HepG2 (cell line): ENCODE measurements around the gene GUSB. TPM values are rescaled to one million over a fixed set of nuclear protein-coding genes. Genes with fewer than 3 reads are reported as not detected.

Source experiments
- ATAC-seq: fragments of 200-7000 bp; cut with Tn5 transposase; 3 replicates; pipeline ENCODE4 v1.9.1; 2020; ENCODE audit warnings: mild to moderate bottlenecking, moderate library complexity
- BruUV-seq: library from RNA; stranded (reverse); fragments of 400-500 nt; replicated peaks from 2 replicates; lab custom pipeline; 2021; lab: Mats Ljungman, UMichigan
- CTCF ChIA-PET: fragments of 300-600 bp; formaldehyde crosslinking; extraction: SDS; loops from one replicate; lab custom pipeline; 2021; ENCODE audit warnings: low total read pairs, inconsistent platforms, low intra/inter-chr PET ratio; lab: Yijun Ruan, JAX
- POLR2A ChIA-PET: fragments of 350-600 bp; sonication (Branson Sonifier 250); formaldehyde crosslinking; loops from one replicate; lab custom pipeline; 2020; ENCODE audit warnings: antibody characterized with exemption, inconsistent platforms; lab: Yijun Ruan, JAX
- DNase-seq: peaks from one replicate; pipeline ENCODE4 v3.0.0-alpha.2; 2015; ENCODE audit warnings: low spot score
- FAIRE-seq: peaks from 3 replicates; lab custom pipeline; 2011; peaks lifted over from hg19 to GRCh38; lab: Jason Lieb, UNC
- H2AFZ ChIP-seq: one replicate; pipeline ENCODE4 v1.6.1; 2011; ENCODE audit warnings: low read length, inconsistent platforms
- H3K27ac ChIP-seq: fragments of 300-600 bp; 3 replicates; pipeline ENCODE4 v1.8.0; 2011; ENCODE audit warnings: mixed run types, mild to moderate bottlenecking, mixed read lengths, low read length, inconsistent platforms; ENCODE audit not compliant: insufficient read depth; ENCODE audit errors: extremely low read length
- H3K27me3 ChIP-seq, 2 experiments: fragments of 200-600 bp in 1 of 2; 2 replicates in 1 of 2; 3 replicates in 1 of 2; pipeline versions ENCODE4 v1.6.0 to v1.8.0; 2011; ENCODE audit warnings: low read length in 2 of 2, mild to moderate bottlenecking in 2 of 2, moderate library complexity in 2 of 2, inconsistent platforms in 1 of 2; ENCODE audit not compliant: insufficient read depth in 2 of 2, control insufficient read depth in 1 of 2
- H3K36me3 ChIP-seq, 2 experiments: fragments of 200-600 bp in 1 of 2; replicated peaks in 1 of 2; 2 replicates in 1 of 2; 3 replicates in 1 of 2; pipeline versions ENCODE4 v1.5.1 to v1.8.0; 2011; ENCODE audit warnings: low read length in 2 of 2, inconsistent platforms in 1 of 2; ENCODE audit not compliant: insufficient read depth in 2 of 2, control insufficient read depth in 1 of 2
- H3K4me1 ChIP-seq: 2 replicates; pipeline ENCODE4 v1.5.1; 2012; ENCODE audit warnings: low read length, inconsistent platforms; ENCODE audit not compliant: insufficient read depth
- H3K4me2 ChIP-seq: 2 replicates; pipeline ENCODE4 v1.6.0; 2011; ENCODE audit warnings: low read depth, low read length, inconsistent platforms
- H3K4me3 ChIP-seq, 3 experiments: fragments of 200-600 bp in 1 of 3; sonication (generic), shearing (Covaris generic) in 1 of 3; replicated peaks in 1 of 3; 2 replicates each; pipeline ENCODE4 v1.5.1; 2011 to 2016; ENCODE audit warnings: low read length in 3 of 3, inconsistent platforms in 2 of 3, low read depth in 2 of 3, mild to moderate bottlenecking in 2 of 3, control low read depth in 1 of 3, mixed read lengths in 1 of 3; ENCODE audit not compliant: insufficient read depth in 1 of 3
- H3K79me2 ChIP-seq: one replicate; pipeline ENCODE4 v1.6.1; 2011; ENCODE audit warnings: low read length, inconsistent platforms; ENCODE audit not compliant: insufficient read depth
- H3K9ac ChIP-seq: 2 replicates; pipeline ENCODE4 v1.6.0; 2011; ENCODE audit warnings: mild to moderate bottlenecking, low read depth, low read length, inconsistent platforms; ENCODE audit not compliant: insufficient read depth
- H3K9me3 ChIP-seq: 2 replicates; pipeline ENCODE4 v1.5.1; 2012; ENCODE audit warnings: mild to moderate bottlenecking, low read length
- H4K20me1 ChIP-seq: 2 replicates; pipeline ENCODE4 v1.6.0; 2011; ENCODE audit warnings: inconsistent platforms, mild to moderate bottlenecking, low read length, moderate library complexity; ENCODE audit not compliant: insufficient read depth
- AFF4 ChIP-seq: sonication (generic); formaldehyde crosslinking; IDR thresholded peaks from 2 replicates; pipeline ENCODE4 v1.4.0; 2020; ENCODE audit warnings: missing genetic modification reagents
- MAF1 ChIP-seq: sonication (generic); formaldehyde crosslinking; IDR thresholded peaks from 2 replicates; pipeline ENCODE4 v1.5.0; 2020; ENCODE audit warnings: missing genetic modification reagents, borderline replicate concordance
- PCBP1 ChIP-seq: fragments of 200-400 bp; formaldehyde crosslinking; IDR thresholded peaks from 2 replicates; pipeline ENCODE4 v1.6.1; 2017; ENCODE audit warnings: mild to moderate bottlenecking, low read depth, low read length, borderline replicate concordance
- SIX1 ChIP-seq: sonication (generic); formaldehyde crosslinking; IDR thresholded peaks from 2 replicates; pipeline ENCODE4 v1.4.0; 2020; ENCODE audit warnings: missing genetic modification reagents, borderline replicate concordance
- SSRP1 ChIP-seq: IDR thresholded peaks from 2 replicates; pipeline ENCODE4 v1.6.1; 2016; ENCODE audit warnings: control low read depth
- ZNF121 ChIP-seq: sonication (generic); formaldehyde crosslinking; IDR thresholded peaks from 2 replicates; pipeline ENCODE4 v1.5.0; 2020; ENCODE audit warnings: mild to moderate bottlenecking, missing genetic modification reagents
- WGBS: methylation state at CpG from one replicate; pipeline ENCODE4 v1.1.6; 2017; ENCODE audit warnings: low lambda C conversion rate; 5-methylcytosine and 5-hydroxymethylcytosine counted together
- in situ Hi-C: cut with HindIII; loops from 2 replicates; pipeline ENCODE4 v1.10.0; 2017; ENCODE audit warnings: low pct_unique_long_range_greater_than_20kb; ENCODE audit not compliant: extremely low pct_ligation_motif_present
- intact Hi-C: fragments of 100-400 bp; cut with micrococcal nuclease; formaldehyde crosslinking; loops from one replicate; pipeline ENCODE4 v1.10.0; 2022; ENCODE audit not compliant: unreplicated experiment
- polyA plus RNA-seq, 8 experiments: library from polyadenylated mRNA; depleted of rRNA in 3 of 8; stranded (reverse) in 7 of 8; unstranded in 1 of 8; fragments of >200 nt; fragmentation: Illumina TruSeq in 4 of 8; extraction: Trizol in 4 of 8; gene quantifications; 2 replicates each; pipeline versions ENCODE4 v1.2.1 to v1.2.3, GENCODE V29; 2011 to 2016; ENCODE audit warnings: low read depth in 4 of 8, missing spikeins in 1 of 8, mixed read lengths in 1 of 8; ENCODE audit not compliant: insufficient read depth in 1 of 8
- total RNA-seq, 5 experiments: library from RNA; depleted of rRNA; stranded (reverse); fragments of >200 nt; fragmentation: Illumina TruSeq; extraction: Trizol; gene quantifications; 2 replicates each; pipeline ENCODE4 v1.2.3, GENCODE V29; 2016; ENCODE audit warnings: low read depth in 1 of 5

Gene GUSB
- total and polyA plus RNA-seq, 2 of the 13 experiments (the other 11 are each of a cell fraction or from before 2014, with no cell fraction given), result 18.8 to 60.0 TPM

DNA sequence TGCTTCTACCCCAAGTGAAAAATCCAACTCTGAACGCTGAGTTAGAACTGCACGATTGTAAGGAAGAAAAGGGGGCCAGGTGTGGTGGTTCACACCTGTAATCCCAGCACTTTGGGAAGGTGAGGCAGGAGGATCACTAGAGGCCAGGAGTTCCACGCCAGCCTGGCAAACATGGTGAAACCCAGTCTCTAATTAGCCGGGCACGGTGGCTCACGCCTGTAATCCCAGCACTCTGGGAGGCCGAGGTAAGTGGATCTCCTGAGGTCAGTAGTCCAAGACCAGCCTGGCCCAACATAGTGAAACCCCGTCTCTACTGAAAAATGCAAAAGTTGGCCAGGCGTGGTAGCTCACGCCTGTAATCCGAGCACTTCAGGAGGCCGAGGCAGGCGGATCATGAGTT is 9.0 kb downstream of the GUSB start:
- Histone ChIP-seq H3K4me1 (no peaks in the 10 kb centered on the region), H3K9me3 (no peaks in the 10 kb centered on the region), H3K79me2 (no peaks in the 10 kb centered on the region), H3K4me2 (no peak overlapping the region), H4K20me1 (no peaks in the 10 kb centered on the region), H3K27me3 (no peaks in the 10 kb centered on the region), H3K27ac (no peak overlapping the region), H2AFZ (no peak overlapping the region), H3K36me3 (peaks cover 18 to 42% of the 10 kb centered on the region in 2 experiments; a peak in 4 of 5 replicates), H3K9ac (no peak overlapping the region), H3K4me3 (no peak overlapping the region)
- ChIA-PET CTCF (no interaction called here), POLR2A (no interaction called here)
- TF ChIP-seq ZNF121 (CRISPR knock-in tag) (no peak), MAF1 (CRISPR knock-in tag) (no peak), AFF4 (CRISPR knock-in tag) (no peak), SSRP1 (CRISPR knock-in tag) (no peak), PCBP1 (no peak), SIX1 (no peak)
- BruUV-seq, result no TSS peak
- intact Hi-C loops (no loop called here), in situ Hi-C loops (no loop called here)
- DNase-seq (no peak), ATAC-seq (no peak), FAIRE-seq (no peak)
- WGBS, result 100% methylated on average over 7 of the region's 13 CpGs
